Esophagus squamous epithelium (tissue), 5 donors: ENCODE measurements around the gene ALG8. TPM values are rescaled to one million over a fixed set of nuclear protein-coding genes. Genes with fewer than 3 reads are reported as not detected.

Experiments used
- DNase-seq: peaks from one replicate; lab custom pipeline; 2025; lab: John Stamatoyannopoulos, UW
- H3K27ac ChIP-seq, 4 donors: fragments of 200-600 bp; sonication (generic); one replicate each; pipeline ENCODE4 v1.5.1; 2016 to 2019; ENCODE audit warnings: mild to moderate bottlenecking in 1 of 4
- H3K27me3 ChIP-seq, 4 donors: fragments of 200-600 bp; sonication (generic); 1 replicate in 3 of 4; 2 replicates in 1 of 4; pipeline versions ENCODE4 v1.5.1 to v1.6.0; 2017 to 2021; ENCODE audit warnings: antibody characterized with exemption in 1 of 4
- H3K36me3 ChIP-seq, 3 donors: fragments of 200-600 bp; sonication (generic); one replicate each; pipeline ENCODE4 v1.5.1; 2016 to 2019
- H3K4me1 ChIP-seq, 3 donors: fragments of 200-600 bp; sonication (generic); one replicate each; pipeline ENCODE4 v1.5.1; 2017 to 2019
- H3K4me3 ChIP-seq, 4 donors: fragments of 200-600 bp; sonication (generic); 1 replicate in 3 of 4; 2 replicates in 1 of 4; pipeline ENCODE4 v1.5.1; 2016 to 2019; ENCODE audit warnings: mild to moderate bottlenecking in 2 of 4, moderate library complexity in 1 of 4
- H3K9me3 ChIP-seq, 3 donors: fragments of 200-600 bp; sonication (generic); one replicate each; pipeline ENCODE4 v1.5.1; 2016 to 2019
- POLR2A ChIP-seq, 4 donors: fragments of 450-650 bp; IDR thresholded peaks; one replicate each; pipeline ENCODE4 v1.6.1; 2017; ENCODE audit warnings: antibody characterized with exemption in 4 of 4, mild to moderate bottlenecking in 4 of 4, moderate library complexity in 3 of 4
- WGBS, 2 donors: methylation state at CpG; one replicate each; pipeline ENCODE4 v1.1.5; 2018; 5-methylcytosine and 5-hydroxymethylcytosine counted together
- intact Hi-C: fragments of 100-400 bp; cut with DNase I; formaldehyde crosslinking; loops from one replicate; pipeline ENCODE4 v1.15.0; 2022
- small RNA-seq, 4 donors: library from RNA; depleted of rRNA; stranded (forward); fragments of <200 nt; gene quantifications; one replicate each; pipeline ENCODE3, GENCODE V24; 2016
- total RNA-seq, 4 donors: library from RNA; depleted of rRNA; stranded (reverse); fragments of >200 nt; gene quantifications; one replicate each; pipeline ENCODE4 v1.1.0, GENCODE V29; 2016
- TF ChIP-seq, protein P1 (sequence below), 6 experiments: fragments of 450-650 bp in 4 of 6; fragments of 200-600 bp in 2 of 6; sonication (generic) in 2 of 6; IDR thresholded peaks; one replicate each; pipeline ENCODE4 v1.5.1; 2016 to 2019; ENCODE audit warnings: antibody characterized with exemption in 6 of 6, mild to moderate bottlenecking in 4 of 6, moderate library complexity in 4 of 6
- donor health status: DM: yes; HTN: yes; CAD: no.

ALG8 gene
- total RNA-seq, 4 donors from 2014 or later: 13.9 to 30.5 (median 27.3) TPM

DNA sequence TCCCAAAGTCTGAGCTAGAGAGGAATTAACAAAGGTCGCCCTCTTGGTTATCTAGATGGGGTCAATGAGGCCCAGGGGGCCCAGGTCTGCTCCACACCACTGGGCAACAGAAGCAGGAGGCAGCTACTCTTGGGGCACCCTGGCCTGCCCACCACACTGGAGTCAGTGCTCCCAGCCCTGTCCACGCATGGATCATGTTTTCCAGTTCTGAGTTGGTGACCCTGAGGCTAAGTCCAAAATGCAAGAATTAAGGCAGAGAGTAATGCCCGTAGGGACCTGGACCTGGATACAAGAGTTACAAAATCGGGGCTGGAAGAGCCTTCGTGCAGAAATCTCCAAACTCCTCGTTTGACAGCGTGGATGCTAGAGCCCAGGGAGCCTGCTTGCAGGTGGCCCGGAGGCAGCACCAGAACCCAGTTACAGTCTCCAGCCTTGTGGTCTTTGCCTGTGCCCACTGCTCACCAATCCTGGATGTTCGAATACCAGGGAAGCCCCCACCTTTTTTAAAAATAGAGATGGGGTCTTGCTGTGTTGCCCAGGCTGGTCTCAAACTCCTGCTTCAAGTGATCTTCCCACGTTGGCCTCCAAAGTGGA lies 81.9 kb downstream of the ALG8 start:
- WGBS, 2 donors: 81 to 85% methylated on average over 7 to 10 of the region's 10 CpGs
- DNase-seq: no peak
- H3K36me3 ChIP-seq: no peaks in the 10 kb centered on the region
- H3K4me1 ChIP-seq: no peaks in the 10 kb centered on the region
- no peak overlapping the region for H3K27ac ChIP-seq
- H3K27me3 ChIP-seq: no peaks in the 10 kb centered on the region
- TF ChIP-seq, protein P1, sequence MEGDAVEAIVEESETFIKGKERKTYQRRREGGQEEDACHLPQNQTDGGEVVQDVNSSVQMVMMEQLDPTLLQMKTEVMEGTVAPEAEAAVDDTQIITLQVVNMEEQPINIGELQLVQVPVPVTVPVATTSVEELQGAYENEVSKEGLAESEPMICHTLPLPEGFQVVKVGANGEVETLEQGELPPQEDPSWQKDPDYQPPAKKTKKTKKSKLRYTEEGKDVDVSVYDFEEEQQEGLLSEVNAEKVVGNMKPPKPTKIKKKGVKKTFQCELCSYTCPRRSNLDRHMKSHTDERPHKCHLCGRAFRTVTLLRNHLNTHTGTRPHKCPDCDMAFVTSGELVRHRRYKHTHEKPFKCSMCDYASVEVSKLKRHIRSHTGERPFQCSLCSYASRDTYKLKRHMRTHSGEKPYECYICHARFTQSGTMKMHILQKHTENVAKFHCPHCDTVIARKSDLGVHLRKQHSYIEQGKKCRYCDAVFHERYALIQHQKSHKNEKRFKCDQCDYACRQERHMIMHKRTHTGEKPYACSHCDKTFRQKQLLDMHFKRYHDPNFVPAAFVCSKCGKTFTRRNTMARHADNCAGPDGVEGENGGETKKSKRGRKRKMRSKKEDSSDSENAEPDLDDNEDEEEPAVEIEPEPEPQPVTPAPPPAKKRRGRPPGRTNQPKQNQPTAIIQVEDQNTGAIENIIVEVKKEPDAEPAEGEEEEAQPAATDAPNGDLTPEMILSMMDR (IDR thresholded peaks at IDR 0.05): no peak
- no peak for TF ChIP-seq POLR2A (IDR thresholded peaks at IDR 0.05)
- no peak overlapping the region for H3K4me3 ChIP-seq
- intact Hi-C loops: no loop called here
- no peaks in the 10 kb centered on the region for H3K9me3 ChIP-seq

DNA sequence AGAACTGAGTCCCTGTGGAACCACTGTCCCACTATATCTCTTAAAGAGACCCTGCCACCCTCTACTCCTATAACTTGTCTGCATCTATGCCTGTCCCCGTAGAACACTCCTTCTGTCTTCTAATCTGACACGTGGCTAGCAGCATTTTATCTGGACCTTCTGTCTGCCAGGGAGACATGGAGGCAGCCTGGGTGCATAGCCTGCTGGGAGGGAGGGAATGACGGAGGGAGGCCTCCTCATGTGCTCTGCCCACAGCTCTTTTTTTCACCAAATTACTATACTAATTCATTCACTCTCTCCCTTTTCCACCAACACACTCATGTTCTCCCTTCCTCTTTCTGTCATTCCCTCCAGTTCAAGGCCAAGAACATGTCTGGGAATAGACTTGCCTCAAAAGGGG lies 83.3 kb downstream of the ALG8 start:
- Histone ChIP-seq H3K27ac (no peak overlapping the region), H3K9me3 (no peaks in the 10 kb centered on the region), H3K27me3 (no peaks in the 10 kb centered on the region), H3K36me3 (no peaks in the 10 kb centered on the region), H3K4me3 (no peak overlapping the region), H3K4me1 (no peaks in the 10 kb centered on the region)
- DNase-seq: no peak
- no peak for TF ChIP-seq POLR2A (IDR thresholded peaks at IDR 0.05)
- TF ChIP-seq, protein P1 (IDR thresholded peaks at IDR 0.05): no peak
- intact Hi-C loops: no loop called here
- WGBS, 2 donors: 90 to 91% methylated on average over 3 of the region's 3 CpGs

DNA sequence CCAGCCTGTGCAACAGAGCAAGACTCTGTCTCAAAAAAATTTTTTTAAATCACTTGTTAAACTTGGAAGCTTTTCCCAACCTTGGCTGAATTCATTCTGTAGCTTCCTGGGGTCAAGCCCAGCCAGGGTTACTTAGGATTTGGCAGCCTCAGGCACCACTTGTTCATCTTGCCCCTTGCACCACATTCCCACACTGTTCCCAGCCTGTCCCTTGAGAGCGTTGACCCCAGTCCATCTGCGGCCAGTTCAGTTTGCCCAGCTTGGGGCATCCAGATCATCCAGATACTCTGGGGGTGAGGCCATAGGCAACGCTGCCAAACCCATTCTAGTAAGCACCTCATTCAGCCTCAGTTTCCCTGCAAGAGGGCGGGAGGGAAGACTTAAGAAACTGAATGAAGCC lies 84.5 kb downstream of the ALG8 start:
- DNase-seq: no peak
- H3K4me3 ChIP-seq: no peak overlapping the region
- H3K36me3 ChIP-seq: no peaks in the 10 kb centered on the region
- H3K4me1 ChIP-seq: no peaks in the 10 kb centered on the region
- TF ChIP-seq POLR2A (IDR thresholded peaks at IDR 0.05): no peak
- TF ChIP-seq, protein P1 (IDR thresholded peaks at IDR 0.05): no peak
- no peak overlapping the region for H3K27ac ChIP-seq
- intact Hi-C loops: no loop called here
- no peaks in the 10 kb centered on the region for H3K27me3 ChIP-seq
- no peaks in the 10 kb centered on the region for H3K9me3 ChIP-seq
- 88 to 92% methylated on average over 4 of the region's 4 CpGs for WGBS, 2 donors

DNA sequence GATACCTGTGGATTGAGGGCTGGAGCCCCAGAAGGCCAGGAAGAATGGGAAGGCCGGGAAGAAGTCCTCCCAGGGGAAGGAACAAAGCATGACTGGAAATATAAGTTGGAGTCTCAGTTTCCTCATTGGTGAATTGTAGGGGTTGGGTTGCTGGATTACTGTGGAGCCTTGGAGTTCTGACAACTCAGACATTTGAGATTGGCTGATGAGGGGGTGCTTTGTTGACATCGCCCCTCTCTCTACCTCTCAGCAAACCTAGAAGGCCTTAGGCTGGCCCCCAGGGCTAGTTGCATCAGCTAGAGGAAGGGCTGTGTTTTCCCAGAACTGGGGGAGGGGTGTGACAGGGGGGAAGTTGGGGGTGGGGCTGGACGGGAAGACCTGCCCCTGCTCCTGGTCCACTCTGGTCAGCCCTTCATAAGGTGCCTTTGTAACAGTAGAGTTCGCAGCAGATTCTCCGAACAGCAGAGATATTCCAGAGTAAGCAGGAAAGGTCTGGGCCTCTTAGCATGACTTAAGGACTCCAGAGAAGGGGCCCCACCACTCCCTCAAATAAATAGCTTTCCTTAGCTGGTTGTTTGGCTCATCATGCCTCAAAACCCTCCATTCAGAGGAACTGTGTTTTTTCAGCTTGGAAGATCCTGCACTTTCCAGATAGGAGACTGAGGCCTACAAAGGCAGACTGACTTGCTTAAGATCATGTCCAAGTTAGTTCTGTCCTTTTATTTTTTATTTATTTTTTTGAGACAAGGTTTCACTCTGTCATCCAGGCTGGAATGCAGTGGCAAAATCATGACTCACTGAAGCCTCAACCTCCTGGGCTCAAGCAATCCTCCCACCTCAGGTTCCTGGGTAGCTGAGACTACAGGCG lies 88.2 kb downstream of the ALG8 start:
- no peak for DNase-seq
- Histone ChIP-seq H3K27me3 (no peaks in the 10 kb centered on the region), H3K9me3 (no peaks in the 10 kb centered on the region), H3K4me1 (peaks cover 0 to 4% (median 0%) of the 10 kb centered on the region in 3 donors), H3K4me3 (no peak overlapping the region), H3K36me3 (no peaks in the 10 kb centered on the region), H3K27ac (no peak overlapping the region)
- TF ChIP-seq POLR2A (IDR thresholded peaks at IDR 0.05): no peak
- TF ChIP-seq, protein P1 (IDR thresholded peaks at IDR 0.05): no peak
- WGBS, 2 donors: 89 to 95% methylated on average over 4 to 5 of the region's 6 CpGs
- intact Hi-C loops: no loop called here

Small RNAs within 50 kb of the gene (small RNA-seq; reads per million reads assigned to genes)
- gene RNU6-126P: 0 reads per million in 4 donors

Other genes with a start within 250 kb of the ALG8 start
- gene INTS4, start 145.0 kb downstream of the ALG8 start, total RNA-seq: 10 to 100 TPM; 12.8 to 21.9 (median 17.9) TPM
- 1 to 10 TPM in 2 of 4 donors, under 1 TPM in 2; 0.49 to 7.7 (median 1.00) TPM for gene KCTD14, start 116.3 kb downstream of the ALG8 start, total RNA-seq
- gene THRSP, start 75.8 kb downstream of the ALG8 start, total RNA-seq: not detected
- 10 to 100 TPM; 67.8 to 86.3 (median 76.0) TPM for gene NDUFC2, start 59.8 kb downstream of the ALG8 start, total RNA-seq
- 10 to 100 TPM in 3 of 4 donors, 1 to 10 TPM in 1; 9.7 to 16.0 (median 11.3) TPM for gene KCTD21, start 49.0 kb upstream of the ALG8 start, total RNA-seq
- 1 to 10 TPM; 4.5 to 7.0 (median 6.1) TPM for gene USP35, start 49.3 kb upstream of the ALG8 start, total RNA-seq